HCT116 (cell line): ENCODE measurements around the gene BSND. TPM values are rescaled to one million over a fixed set of nuclear protein-coding genes. Genes with fewer than 3 reads are reported as not detected.

Experiments
- ATAC-seq: fragments of 200-7000 bp; cut with Tn5 transposase; 2 replicates; pipeline ENCODE4 v1.9.1; 2020; ENCODE audit warnings: mild to moderate bottlenecking, moderate library complexity
- BruUV-seq: library from RNA; stranded (reverse); fragments of 400-500 nt; replicated peaks from 2 replicates; lab custom pipeline; 2021; lab: Mats Ljungman, UMichigan
- CTCF ChIA-PET: fragments of 300-600 bp; sonication (Branson Sonifier 250); formaldehyde crosslinking; loops from one replicate; lab custom pipeline; 2021; ENCODE audit warnings: antibody characterized with exemption; lab: Charles Lee
- POLR2A ChIA-PET: fragments of 300-600, 350-600 bp; sonication (Branson Sonifier 250); formaldehyde crosslinking; loops from one replicate; lab custom pipeline; 2021; ENCODE audit warnings: antibody characterized with exemption; lab: Charles Lee
- RAD21 ChIA-PET, 2 experiments: fragments of 300-600 bp; sonication (Branson Sonifier 250); formaldehyde crosslinking; loops; one replicate each; lab custom pipeline; 2023; ENCODE audit warnings: low total read pairs in 2 of 2; ENCODE audit not compliant: uncharacterized antibody in 2 of 2, unreplicated experiment in 2 of 2, low non-redundant PET in 1 of 2; lab: Charles Lee
- DNase-seq: peaks from one replicate; pipeline ENCODE4 v3.0.0-alpha.2; 2010; ENCODE audit warnings: low read depth, low spot score
- H2AFZ ChIP-seq: fragments of 200-600 bp; shearing (Covaris generic), sonication (generic); 2 replicates; pipeline ENCODE4 v1.6.1; 2017; ENCODE audit warnings: low read depth, mixed run types, mixed read lengths, antibody characterized with exemption, low read length; ENCODE audit not compliant: poor library complexity, severe bottlenecking
- H3K27ac ChIP-seq: 2 replicates; pipeline ENCODE4 v1.5.1; 2012; ENCODE audit warnings: low read depth, low read length
- H3K27me3 ChIP-seq: fragments of 200-600 bp; sonication (generic); 2 replicates; pipeline ENCODE4 v1.6.1; 2016; ENCODE audit warnings: mixed run types, low read length, mixed read lengths; ENCODE audit not compliant: insufficient read depth
- H3K36me3 ChIP-seq, 2 experiments: fragments of 200-500 bp in 1 of 2; fragments of 200-600 bp in 1 of 2; sonication (Bioruptor generic) in 1 of 2; sonication (generic) in 1 of 2; 2 replicates each; pipeline versions ENCODE4 v1.5.1 to v1.6.1; 2014 to 2016; ENCODE audit warnings: low read length in 2 of 2, inconsistent platforms in 1 of 2, mixed read lengths in 1 of 2, mixed run types in 1 of 2; ENCODE audit not compliant: insufficient read depth in 2 of 2, control insufficient read depth in 1 of 2
- H3K4me1 ChIP-seq, 2 experiments: fragments of 200-600 bp in 1 of 2; sonication (generic) in 1 of 2; 2 replicates each; pipeline versions ENCODE4 v1.5.1 to v1.6.1; 2012 to 2017; ENCODE audit warnings: low read length in 2 of 2, inconsistent platforms in 1 of 2, mild to moderate bottlenecking in 1 of 2, mixed read lengths in 1 of 2, mixed run types in 1 of 2, moderate library complexity in 1 of 2; ENCODE audit not compliant: insufficient read depth in 2 of 2, control insufficient read depth in 1 of 2
- H3K4me2 ChIP-seq: fragments of 200-600 bp; sonication (generic); 2 replicates; pipeline ENCODE4 v1.6.1; 2017; ENCODE audit warnings: mixed run types, low read length, mixed read lengths
- H3K4me3 ChIP-seq, 2 experiments: fragments of 200-600 bp in 1 of 2; sonication (generic) in 1 of 2; replicated peaks in 1 of 2; 2 replicates each; pipeline ENCODE4 v1.5.1; 2011 to 2016; ENCODE audit warnings: low read length in 2 of 2, control low read depth in 1 of 2, low read depth in 1 of 2, mild to moderate bottlenecking in 1 of 2, mixed read lengths in 1 of 2, mixed run types in 1 of 2
- H3K79me2 ChIP-seq: fragments of 200-600 bp; sonication (generic); 2 replicates; pipeline ENCODE4 v1.6.1; 2017; ENCODE audit warnings: mild to moderate bottlenecking, mixed run types, low read length, moderate library complexity, mixed read lengths; ENCODE audit not compliant: insufficient read depth
- H3K9ac ChIP-seq: fragments of 200-600 bp; sonication (generic); 2 replicates; pipeline ENCODE4 v1.6.1; 2016; ENCODE audit warnings: low read length, mixed read lengths
- H3K9me2 ChIP-seq: fragments of 200-600 bp; sonication (generic), shearing (Covaris generic); 2 replicates; pipeline ENCODE4 v1.6.1; 2017; ENCODE audit warnings: mixed run types, mild to moderate bottlenecking, moderate library complexity; ENCODE audit not compliant: insufficient read depth
- H3K9me3 ChIP-seq, 2 experiments: fragments of 200-500 bp in 1 of 2; fragments of 200-600 bp in 1 of 2; sonication (Bioruptor generic) in 1 of 2; sonication (generic) in 1 of 2; 2 replicates each; pipeline ENCODE4 v1.6.1; 2014 to 2017; ENCODE audit warnings: low read length in 2 of 2, mixed read lengths in 2 of 2, inconsistent platforms in 1 of 2, low read depth in 1 of 2, mild to moderate bottlenecking in 1 of 2, mixed run types in 1 of 2, moderate library complexity in 1 of 2; ENCODE audit not compliant: control insufficient read depth in 1 of 2, insufficient read depth in 1 of 2
- H4K20me1 ChIP-seq: fragments of 200-600 bp; sonication (generic), shearing (Covaris generic); 2 replicates; pipeline ENCODE4 v1.6.1; 2017; ENCODE audit warnings: mixed run types, mild to moderate bottlenecking, moderate library complexity; ENCODE audit not compliant: insufficient read depth
- ELF1 ChIP-seq: IDR thresholded peaks from 2 replicates; pipeline ENCODE4 v1.6.1; 2012; ENCODE audit warnings: low read depth, borderline replicate concordance
- RAD21 ChIP-seq: IDR thresholded peaks from 2 replicates; pipeline ENCODE4 v1.6.1; 2012; ENCODE audit warnings: low read depth, mild to moderate bottlenecking
- intact Hi-C: fragments of 100-400 bp; cut with micrococcal nuclease; formaldehyde crosslinking; loops from 2 replicates; pipeline ENCODE4 v1.10.0; 2022
- total RNA-seq: library from RNA; stranded (reverse); gene quantifications from one replicate; pipeline ENCODE4 v1.2.1, GENCODE V29; 2021; ENCODE audit not compliant: unreplicated experiment
- TF ChIP-seq, protein P1 (sequence below): IDR thresholded peaks from 2 replicates; pipeline ENCODE4 v1.6.1; 2011; ENCODE audit warnings: mild to moderate bottlenecking, low read length, moderate library complexity; ENCODE audit not compliant: insufficient replicate concordance; ENCODE audit errors: extremely low read depth

Gene BSND
- total RNA-seq, 1 experiment from 2014 or later: not detected

- no peaks in the 10 kb centered on the region for H3K79me2 ChIP-seq
- ATAC-seq: no peak
- ChIA-PET CTCF (no interaction called here), POLR2A (no interaction called here), RAD21 (no interaction called here)
- TF ChIP-seq ELF1 (no peak), RAD21 (no peak)
- TF ChIP-seq, protein P1, sequence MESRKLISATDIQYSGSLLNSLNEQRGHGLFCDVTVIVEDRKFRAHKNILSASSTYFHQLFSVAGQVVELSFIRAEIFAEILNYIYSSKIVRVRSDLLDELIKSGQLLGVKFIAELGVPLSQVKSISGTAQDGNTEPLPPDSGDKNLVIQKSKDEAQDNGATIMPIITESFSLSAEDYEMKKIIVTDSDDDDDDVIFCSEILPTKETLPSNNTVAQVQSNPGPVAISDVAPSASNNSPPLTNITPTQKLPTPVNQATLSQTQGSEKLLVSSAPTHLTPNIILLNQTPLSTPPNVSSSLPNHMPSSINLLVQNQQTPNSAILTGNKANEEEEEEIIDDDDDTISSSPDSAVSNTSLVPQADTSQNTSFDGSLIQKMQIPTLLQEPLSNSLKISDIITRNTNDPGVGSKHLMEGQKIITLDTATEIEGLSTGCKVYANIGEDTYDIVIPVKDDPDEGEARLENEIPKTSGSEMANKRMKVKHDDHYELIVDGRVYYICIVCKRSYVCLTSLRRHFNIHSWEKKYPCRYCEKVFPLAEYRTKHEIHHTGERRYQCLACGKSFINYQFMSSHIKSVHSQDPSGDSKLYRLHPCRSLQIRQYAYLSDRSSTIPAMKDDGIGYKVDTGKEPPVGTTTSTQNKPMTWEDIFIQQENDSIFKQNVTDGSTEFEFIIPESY: no peak
- H3K9ac ChIP-seq: no peak overlapping the region
- H3K4me1 ChIP-seq: peaks cover 0 to 5% of the 10 kb centered on the region in 2 experiments; a peak in 1 of 4 replicates
- H4K20me1 ChIP-seq: no peaks in the 10 kb centered on the region
- H2AFZ ChIP-seq: no peak overlapping the region
- H3K9me2 ChIP-seq: no peaks in the 10 kb centered on the region
- H3K9me3 ChIP-seq: no peaks in the 10 kb centered on the region
- H3K4me2 ChIP-seq: no peak overlapping the region
- H3K4me3 ChIP-seq: no peak overlapping the region
- DNase-seq: no peak
- no peaks in the 10 kb centered on the region for H3K27me3 ChIP-seq
- intact Hi-C loops: no loop called here
- no TSS peak for BruUV-seq
- peaks cover 0 to 13% of the 10 kb centered on the region in 2 experiments; a peak in 2 of 4 replicates for H3K36me3 ChIP-seq
- H3K27ac ChIP-seq: no peak overlapping the region
Observed at GRCh38 chr1:55061000-55061705, 62.4 kb downstream of the BSND start.

Other genes with a start within 250 kb of the BSND start
- gene PARS2, start 234.4 kb upstream of the BSND start, total RNA-seq: 9.6 TPM
- 1.8 TPM for gene TTC22, start 197.6 kb upstream of the BSND start, total RNA-seq
- gene DHCR24, start 111.7 kb upstream of the BSND start, total RNA-seq: 132 TPM
- 4.4 TPM for gene TMEM61, start 18.3 kb upstream of the BSND start, total RNA-seq
- gene PCSK9, start 40.6 kb downstream of the BSND start, total RNA-seq: 39.6 TPM
- gene USP24, start 216.4 kb downstream of the BSND start, total RNA-seq: 34.2 TPM